Vagina (tissue), 2 donors: Measurements from ENCODE around the gene SOX9.

Experiments used
- POLR2A ChIP-seq, 2 donors: fragments of 450-650 bp; IDR thresholded peaks; one replicate each; pipeline ENCODE4 v1.6.1; 2017; ENCODE audit warnings: antibody characterized with exemption in 2 of 2, mild to moderate bottlenecking in 2 of 2, moderate library complexity in 2 of 2
- POLR2AphosphoS5 ChIP-seq, 2 donors: sonication (generic); formaldehyde crosslinking; IDR thresholded peaks; one replicate each; pipeline ENCODE4 v1.9.0; 2017; ENCODE audit warnings: antibody characterized with exemption in 2 of 2, mild to moderate bottlenecking in 2 of 2, low read depth in 1 of 2; ENCODE audit not compliant: insufficient read depth in 1 of 2
- TF ChIP-seq, protein P1 (sequence below), 3 experiments: fragments of 450-650 bp in 2 of 3; fragments of 200-600 bp in 1 of 3; sonication (generic) in 1 of 3; IDR thresholded peaks; one replicate each; pipeline ENCODE4 v1.5.1; 2017 to 2019; ENCODE audit warnings: antibody characterized with exemption in 3 of 3, mild to moderate bottlenecking in 2 of 3, moderate library complexity in 2 of 3

DNA sequence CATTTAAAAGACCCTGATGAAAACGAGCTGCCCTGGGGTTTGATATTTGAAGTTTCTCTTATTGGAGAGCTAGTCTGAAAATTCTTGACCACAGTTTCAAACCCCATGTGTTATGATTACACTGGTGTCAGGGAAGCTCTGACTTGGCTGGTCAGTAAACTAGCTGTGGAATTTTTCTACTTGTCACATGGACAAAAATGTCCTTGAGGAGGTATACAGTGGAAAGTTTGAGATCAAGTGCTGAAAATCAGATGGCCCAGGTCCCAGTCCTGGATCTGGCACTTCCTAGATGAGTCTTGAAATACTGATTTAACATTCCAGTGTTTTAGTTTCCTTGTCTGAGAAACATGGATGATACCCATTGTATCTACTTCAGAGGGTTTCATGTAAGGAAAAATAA, 30.7 kb upstream of the SOX9 start:
- no peak for TF ChIP-seq POLR2AphosphoS5 (IDR thresholded peaks at IDR 0.05; ENCODE audit: insufficient read depth in 1 of 2, low read depth in 1 of 2)
- TF ChIP-seq POLR2A (IDR thresholded peaks at IDR 0.05): no peak
- TF ChIP-seq, protein P1, sequence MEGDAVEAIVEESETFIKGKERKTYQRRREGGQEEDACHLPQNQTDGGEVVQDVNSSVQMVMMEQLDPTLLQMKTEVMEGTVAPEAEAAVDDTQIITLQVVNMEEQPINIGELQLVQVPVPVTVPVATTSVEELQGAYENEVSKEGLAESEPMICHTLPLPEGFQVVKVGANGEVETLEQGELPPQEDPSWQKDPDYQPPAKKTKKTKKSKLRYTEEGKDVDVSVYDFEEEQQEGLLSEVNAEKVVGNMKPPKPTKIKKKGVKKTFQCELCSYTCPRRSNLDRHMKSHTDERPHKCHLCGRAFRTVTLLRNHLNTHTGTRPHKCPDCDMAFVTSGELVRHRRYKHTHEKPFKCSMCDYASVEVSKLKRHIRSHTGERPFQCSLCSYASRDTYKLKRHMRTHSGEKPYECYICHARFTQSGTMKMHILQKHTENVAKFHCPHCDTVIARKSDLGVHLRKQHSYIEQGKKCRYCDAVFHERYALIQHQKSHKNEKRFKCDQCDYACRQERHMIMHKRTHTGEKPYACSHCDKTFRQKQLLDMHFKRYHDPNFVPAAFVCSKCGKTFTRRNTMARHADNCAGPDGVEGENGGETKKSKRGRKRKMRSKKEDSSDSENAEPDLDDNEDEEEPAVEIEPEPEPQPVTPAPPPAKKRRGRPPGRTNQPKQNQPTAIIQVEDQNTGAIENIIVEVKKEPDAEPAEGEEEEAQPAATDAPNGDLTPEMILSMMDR (IDR thresholded peaks at IDR 0.05): no peak
